H1 (cell line): ENCODE measurements around the gene CPNE5.

Experiments
- BRCA1 ChIP-seq: IDR thresholded peaks from 2 replicates; pipeline ENCODE4 v1.6.1; 2012; ENCODE audit warnings: low read depth, low read length, improper control_type of control experiment
- EP300 ChIP-seq, 2 experiments: IDR thresholded peaks; 1 replicate in 1 of 2; 2 replicates in 1 of 2; pipeline ENCODE4 v1.6.1; 2011 to 2012; ENCODE audit warnings: low read depth in 2 of 2, low read length in 2 of 2, mild to moderate bottlenecking in 2 of 2, borderline replicate concordance in 1 of 2, inconsistent platforms in 1 of 2, moderate library complexity in 1 of 2
- MAX ChIP-seq: IDR thresholded peaks from 2 replicates; pipeline ENCODE4 v1.6.1; 2012; ENCODE audit warnings: inconsistent platforms
- RAD21 ChIP-seq, 2 experiments: IDR thresholded peaks in 1 of 2; conservative IDR thresholded peaks in 1 of 2; 2 replicates each; pipeline ENCODE4 v1.6.1; 2011; ENCODE audit warnings: low read depth in 2 of 2, low read length in 2 of 2, improper control_type of control experiment in 1 of 2, inconsistent platforms in 1 of 2, mild to moderate bottlenecking in 1 of 2, moderate library complexity in 1 of 2
- TF ChIP-seq, protein P1 (sequence below), 3 experiments: IDR thresholded peaks; 1 replicate in 2 of 3; 2 replicates in 1 of 3; pipeline versions ENCODE4 v1.5.1 to v1.6.1; 2011; ENCODE audit warnings: low read length in 3 of 3, mild to moderate bottlenecking in 3 of 3, inconsistent platforms in 2 of 3, low read depth in 1 of 3, moderate library complexity in 1 of 3; ENCODE audit not compliant: insufficient read depth in 1 of 3; ENCODE audit errors: control extremely low read depth in 1 of 3

DNA sequence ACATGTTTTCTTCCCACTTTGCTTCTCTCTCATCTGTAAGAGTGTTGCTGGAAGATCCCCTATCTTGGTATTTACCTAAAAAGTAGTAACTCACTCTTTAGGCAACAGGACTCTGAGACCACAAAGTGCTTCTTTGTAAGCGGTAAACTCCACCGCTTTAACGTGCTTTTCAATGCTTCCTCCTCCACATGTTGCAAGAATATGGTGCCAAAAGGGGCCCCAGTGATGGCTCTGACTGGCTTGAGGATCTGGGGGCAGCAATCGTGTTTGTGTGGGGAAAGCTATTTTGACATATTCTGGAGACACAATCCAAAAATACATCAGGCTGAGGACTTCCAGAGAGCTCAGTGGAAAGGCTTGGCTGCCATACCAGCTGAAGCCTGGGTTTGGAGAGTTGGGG lies 12.4 kb upstream of the CPNE5 start:
- TF ChIP-seq EP300 (IDR thresholded peaks at IDR 0.05; ENCODE audit: borderline replicate concordance in 1 of 2, low read depth in 2 of 2, low read length in 2 of 2) (no peak), RAD21 (IDR thresholded peaks at IDR 0.05 in 1 of 2, conservative IDR thresholded peaks at IDR 0.05 in 1 of 2; ENCODE audit: low read depth in 2 of 2, low read length in 2 of 2) (no peak), BRCA1 (no peak), MAX (no peak)
- TF ChIP-seq, protein P1, sequence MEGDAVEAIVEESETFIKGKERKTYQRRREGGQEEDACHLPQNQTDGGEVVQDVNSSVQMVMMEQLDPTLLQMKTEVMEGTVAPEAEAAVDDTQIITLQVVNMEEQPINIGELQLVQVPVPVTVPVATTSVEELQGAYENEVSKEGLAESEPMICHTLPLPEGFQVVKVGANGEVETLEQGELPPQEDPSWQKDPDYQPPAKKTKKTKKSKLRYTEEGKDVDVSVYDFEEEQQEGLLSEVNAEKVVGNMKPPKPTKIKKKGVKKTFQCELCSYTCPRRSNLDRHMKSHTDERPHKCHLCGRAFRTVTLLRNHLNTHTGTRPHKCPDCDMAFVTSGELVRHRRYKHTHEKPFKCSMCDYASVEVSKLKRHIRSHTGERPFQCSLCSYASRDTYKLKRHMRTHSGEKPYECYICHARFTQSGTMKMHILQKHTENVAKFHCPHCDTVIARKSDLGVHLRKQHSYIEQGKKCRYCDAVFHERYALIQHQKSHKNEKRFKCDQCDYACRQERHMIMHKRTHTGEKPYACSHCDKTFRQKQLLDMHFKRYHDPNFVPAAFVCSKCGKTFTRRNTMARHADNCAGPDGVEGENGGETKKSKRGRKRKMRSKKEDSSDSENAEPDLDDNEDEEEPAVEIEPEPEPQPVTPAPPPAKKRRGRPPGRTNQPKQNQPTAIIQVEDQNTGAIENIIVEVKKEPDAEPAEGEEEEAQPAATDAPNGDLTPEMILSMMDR (IDR thresholded peaks at IDR 0.05; ENCODE audit: control extremely low read depth in 1 of 3, insufficient read depth in 1 of 3, low read depth in 1 of 3, low read length in 3 of 3), result no peak
